ENCODE data around the gene OFD1. TPM values are rescaled to one million over a fixed set of nuclear protein-coding genes. Genes with fewer than 3 reads are reported as not detected.

Gene OFD1
- polyA plus RNA-seq, 10 donors: 14.6 to 29.8 (median 20.2) TPM

GRCh38 chrX:13750812-13751211, 16.3 kb downstream of the OFD1 start:
- no peak for DNase-seq

- no peak for DNase-seq
Measured at GRCh38 chrX:13752141-13752540, 17.6 kb downstream of the OFD1 start.

GRCh38 chrX:13752646-13753045, 18.1 kb downstream of the OFD1 start:
- peak in 1 of 3 donors; percentile 13 for DNase-seq

- no peak for DNase-seq
Measured at GRCh38 chrX:13754765-13755164, 20.2 kb downstream of the OFD1 start.

GRCh38 chrX:13755254-13755653, 20.7 kb downstream of the OFD1 start:
- no peak for DNase-seq

- no peak for DNase-seq
Measured at GRCh38 chrX:13756381-13756780, 21.8 kb downstream of the OFD1 start.

GRCh38 chrX:13759152-13759718, 24.7 kb downstream of the OFD1 start:
- no peak for DNase-seq

GRCh38 chrX:13760426-13760825, 25.9 kb downstream of the OFD1 start:
- no peak for DNase-seq

- no peak for DNase-seq
Measured at GRCh38 chrX:13761606-13762414, 27.3 kb downstream of the OFD1 start.

GRCh38 chrX:13763489-13763888, 28.9 kb downstream of the OFD1 start:
- peak in 1 of 3 donors; percentile 36 for DNase-seq

- DNase-seq: no peak
Measured at GRCh38 chrX:13764281-13764680, 29.7 kb downstream of the OFD1 start.

GRCh38 chrX:13764765-13765164, 30.2 kb downstream of the OFD1 start:
- DNase-seq: peak in 1 of 3 donors; percentile 45

- DNase-seq: no peak
Measured at GRCh38 chrX:13768939-13769338, 34.4 kb downstream of the OFD1 start.

- DNase-seq: no peak
Measured at GRCh38 chrX:13770013-13770535, 35.5 kb downstream of the OFD1 start.

- no peak for DNase-seq
Measured at GRCh38 chrX:13774696-13775095, 40.1 kb downstream of the OFD1 start.

- no peak for DNase-seq
Measured at GRCh38 chrX:13775837-13776236, 41.3 kb downstream of the OFD1 start.

- no peak for DNase-seq
Measured at GRCh38 chrX:13776387-13776786, 41.8 kb downstream of the OFD1 start.

GRCh38 chrX:13778916-13779315, 44.4 kb downstream of the OFD1 start:
- no peak for DNase-seq

GRCh38 chrX:13780868-13781427, 46.4 kb downstream of the OFD1 start:
- no peak for DNase-seq

GRCh38 chrX:13786048-13786447, 51.5 kb downstream of the OFD1 start:
- DNase-seq: no peak

GRCh38 chrX:13790206-13791131, 55.9 kb downstream of the OFD1 start:
- DNase-seq: peak in 1 of 3 donors; percentile 5

- DNase-seq: no peak
Measured at GRCh38 chrX:13791145-13791544, 56.6 kb downstream of the OFD1 start.
